K562 (cell line): ENCODE measurements around the gene SOX6.

ENCODE experiments used
- POLR2AphosphoS5 ChIP-seq: IDR thresholded peaks from 2 replicates; pipeline ENCODE4 v1.6.1; 2011; ENCODE audit warnings: mild to moderate bottlenecking, low read depth, low read length, moderate library complexity; ENCODE audit not compliant: control insufficient read depth, insufficient read depth
- ZNF609 ChIP-seq: sonication (generic); formaldehyde crosslinking; IDR thresholded peaks from 2 replicates; pipeline ENCODE4 v1.8.1; 2023; ENCODE audit warnings: missing genetic modification reagents, mild to moderate bottlenecking, borderline replicate concordance

DNA sequence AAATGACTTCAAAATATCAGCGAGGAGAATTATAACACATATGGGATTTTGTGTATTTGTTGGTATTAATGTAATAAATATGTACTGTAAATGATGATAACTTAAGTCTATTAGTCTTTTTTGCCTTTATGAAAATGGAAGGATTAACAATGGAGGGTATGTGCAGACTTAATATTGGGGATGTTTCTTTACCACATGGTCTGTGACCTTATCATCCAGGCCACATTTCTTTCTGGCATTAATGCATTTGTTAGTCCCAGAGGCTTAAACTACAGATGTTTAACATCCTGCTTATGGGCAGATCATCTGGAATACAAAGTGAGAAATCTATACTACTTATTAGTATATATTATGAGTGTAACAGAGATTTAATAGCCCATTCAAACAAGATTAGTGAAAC is 64.6 kb downstream of the SOX6 start:
- TF ChIP-seq POLR2AphosphoS5 (no peak), ZNF609 (no peak)
